Glutamatergic neuron (in vitro differentiated cells): ENCODE measurements around the gene PPFIA3. TPM values are rescaled to one million over a fixed set of nuclear protein-coding genes. Genes with fewer than 3 reads are reported as not detected.

ENCODE experiments used
- DNase-seq: peaks from one replicate; pipeline ENCODE4 v3.0.0; 2022
- H3K27ac Mint-ChIP-seq: one replicate; pipeline ENCODE4 v1.8.0; 2020; ENCODE audit warnings: mild to moderate bottlenecking, mixed read lengths, inconsistent platforms; ENCODE audit not compliant: unreplicated experiment
- H3K27me3 Mint-ChIP-seq: one replicate; pipeline ENCODE4 v1.8.0; 2020; ENCODE audit warnings: mild to moderate bottlenecking, moderate library complexity, mixed read lengths, inconsistent platforms; ENCODE audit not compliant: unreplicated experiment
- H3K36me3 Mint-ChIP-seq: one replicate; pipeline ENCODE4 v1.8.0; 2020; ENCODE audit warnings: mild to moderate bottlenecking, mixed read lengths, inconsistent platforms; ENCODE audit not compliant: unreplicated experiment
- H3K4me1 Mint-ChIP-seq: one replicate; pipeline ENCODE4 v1.8.0; 2020; ENCODE audit warnings: mild to moderate bottlenecking, low read depth, mixed read lengths, inconsistent platforms; ENCODE audit not compliant: unreplicated experiment
- H3K4me3 Mint-ChIP-seq: one replicate; pipeline ENCODE4 v1.8.0; 2020; ENCODE audit warnings: mild to moderate bottlenecking, mixed read lengths, inconsistent platforms; ENCODE audit not compliant: unreplicated experiment
- H3K9me3 Mint-ChIP-seq: one replicate; pipeline ENCODE4 v1.8.0; 2020; ENCODE audit warnings: mild to moderate bottlenecking, moderate library complexity, mixed read lengths, inconsistent platforms; ENCODE audit not compliant: unreplicated experiment
- CTCF ChIP-seq: fragments of 200-600 bp; sonication (generic); IDR thresholded peaks from one replicate; pipeline ENCODE4 v1.5.0; 2021; ENCODE audit not compliant: partially characterized antibody, unreplicated experiment
- total RNA-seq: library from RNA; stranded (reverse); fragmentation: NEBNext Ultra II Directional; extraction: Animal tissue kit (Norgen Biotek cat#: 25700); gene quantifications from one replicate; pipeline ENCODE4 v1.2.1, GENCODE V29; 2021; ENCODE audit not compliant: unreplicated experiment

Gene PPFIA3
- total RNA-seq, 1 donor from 2014 or later = 104 TPM

GRCh38 chr19:49148044-49148682, 28.8 kb downstream of the PPFIA3 start:
- H3K4me3 Mint-ChIP-seq = peak overlapping the region; percentile 96
- peaks cover 21% of the 10 kb centered on the region for H3K9me3 Mint-ChIP-seq

GRCh38 chr19:49148784-49149651, 29.7 kb downstream of the PPFIA3 start:
- H3K4me3 Mint-ChIP-seq = peak overlapping the region; percentile 96

More at GRCh38 chr19:49148044-49148682, 28.8 kb downstream of the PPFIA3 start:
- no peaks in the 10 kb centered on the region for H3K36me3 Mint-ChIP-seq
- no peak for TF ChIP-seq CTCF
- H3K27me3 Mint-ChIP-seq = peaks cover 16% of the 10 kb centered on the region
- H3K4me1 Mint-ChIP-seq = peaks cover 14% of the 10 kb centered on the region
- no peak for DNase-seq
- H3K27ac Mint-ChIP-seq = no peak overlapping the region

DNA sequence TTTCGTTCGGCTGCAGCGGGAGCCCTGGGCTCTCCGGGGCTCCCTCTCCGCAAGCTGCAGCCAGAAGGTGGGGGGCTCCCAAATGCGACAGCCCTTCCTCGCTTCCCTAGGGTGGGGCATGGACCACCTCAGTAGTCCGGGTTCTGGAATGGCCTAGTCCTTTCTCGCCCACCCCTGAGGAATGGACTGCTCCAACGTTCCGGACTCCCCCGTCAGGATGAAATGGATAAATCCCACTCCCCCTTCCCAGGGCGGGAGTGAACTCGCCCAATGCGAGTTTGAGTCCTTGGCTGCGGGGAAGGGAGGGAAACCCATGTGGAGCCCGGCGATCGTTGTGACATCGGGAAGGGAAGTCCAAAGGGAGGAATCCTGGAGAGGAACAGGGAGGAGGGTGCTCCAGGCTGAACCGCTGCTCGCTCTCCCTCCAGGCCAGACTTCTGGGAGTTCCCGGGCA, 30.3 kb downstream of the PPFIA3 start:
- Mint-ChIP-seq H3K27me3 (peaks cover 26% of the 10 kb centered on the region), H3K9me3 (peaks cover 27% of the 10 kb centered on the region), H3K36me3 (peaks cover 9% of the 10 kb centered on the region), H3K4me1 (peaks cover 13% of the 10 kb centered on the region), H3K4me3 (peak overlapping the region; percentile 96), H3K27ac (peak overlapping the region; percentile 89)
- DNase-seq = peak; percentile 83
- TF ChIP-seq CTCF = no peak

More at GRCh38 chr19:49148784-49149651, 29.7 kb downstream of the PPFIA3 start:
- peak; percentile 100 for DNase-seq
- H3K27ac Mint-ChIP-seq = peak overlapping the region; percentile 89
- H3K4me1 Mint-ChIP-seq = peaks cover 13% of the 10 kb centered on the region
- no peak for TF ChIP-seq CTCF
- peaks cover 2% of the 10 kb centered on the region for H3K36me3 Mint-ChIP-seq
- peaks cover 24% of the 10 kb centered on the region for H3K9me3 Mint-ChIP-seq
- peaks cover 21% of the 10 kb centered on the region for H3K27me3 Mint-ChIP-seq

DNA sequence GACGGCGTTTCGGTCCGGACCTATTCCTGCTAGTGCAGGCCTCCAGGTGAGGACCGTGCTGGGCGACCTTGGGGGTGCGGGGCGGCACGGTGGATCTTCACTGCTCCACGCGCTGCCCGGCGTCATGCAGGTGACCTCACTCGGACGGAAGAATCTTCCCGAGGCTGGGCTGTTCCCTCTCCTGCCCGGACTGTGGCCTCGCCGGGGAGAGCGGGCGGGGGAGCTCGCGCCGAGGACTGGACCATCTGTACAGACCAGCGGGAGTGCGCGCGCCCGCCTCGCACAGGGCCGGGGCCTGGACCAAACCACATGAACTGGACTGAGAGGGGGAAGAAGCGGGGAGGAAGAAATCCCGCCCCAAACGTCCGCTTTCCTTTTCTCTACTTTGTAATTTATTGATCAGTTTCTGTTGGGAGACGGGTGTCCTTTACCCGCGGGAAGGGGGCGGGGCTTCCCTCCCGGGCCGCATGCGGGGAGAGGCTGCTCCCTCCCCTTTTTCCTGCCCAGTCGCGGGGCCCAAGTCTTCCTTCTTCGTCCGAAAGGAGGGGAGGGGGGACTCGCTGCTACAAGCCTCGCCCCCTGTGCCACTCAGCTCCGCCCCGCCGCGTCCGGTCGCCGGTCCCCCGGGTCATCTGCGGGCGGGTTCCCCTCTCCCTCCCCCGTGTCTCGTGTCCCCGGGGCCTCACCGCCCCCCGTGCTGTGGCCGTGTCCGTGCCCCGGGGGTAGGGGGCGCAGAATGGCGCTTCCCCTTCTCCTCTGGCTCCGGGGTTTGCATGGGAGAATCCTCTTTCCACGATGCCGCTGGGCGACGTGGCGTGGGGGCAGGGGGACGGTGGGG, 31.0 kb downstream of the PPFIA3 start:
- no peak for TF ChIP-seq CTCF
- DNase-seq = peak; percentile 94
- peaks cover 25% of the 10 kb centered on the region for H3K27me3 Mint-ChIP-seq

More for the DNA sequence above, 31.0 kb downstream of the PPFIA3 start:
- Mint-ChIP-seq H3K36me3 (peaks cover 10% of the 10 kb centered on the region), H3K4me3 (peak overlapping the region; percentile 96), H3K27ac (peak overlapping the region; percentile 89), H3K4me1 (peaks cover 14% of the 10 kb centered on the region), H3K9me3 (peaks cover 26% of the 10 kb centered on the region)
